Body of pancreas (tissue), 4 donors: ENCODE measurements around the gene NPY. TPM values are rescaled to one million over a fixed set of nuclear protein-coding genes. Genes with fewer than 3 reads are reported as not detected.

Experiments
- ATAC-seq: fragments of 150-250 bp; one replicate; pipeline ENCODE4 v1.9.1; 2016
- DNase-seq, 4 donors: peaks; one replicate each; pipeline ENCODE4 v3.0.0-alpha.2; 2019
- H3K27ac ChIP-seq, 4 donors: fragments of 200-600 bp; sonication (generic); 1 replicate in 3 of 4; 2 replicates in 1 of 4; pipeline versions ENCODE4 v1.5.1 to v1.6.1; 2016 to 2019; ENCODE audit warnings: mild to moderate bottlenecking in 1 of 4, mixed read lengths in 1 of 4, moderate library complexity in 1 of 4
- H3K27me3 ChIP-seq, 2 donors: fragments of 200-600 bp; sonication (generic); one replicate each; pipeline ENCODE4 v1.6.0; 2016; ENCODE audit warnings: mild to moderate bottlenecking in 1 of 2
- H3K36me3 ChIP-seq, 2 donors: fragments of 200-600 bp; sonication (generic); replicated peaks in 1 of 2; 2 replicates each; pipeline ENCODE4 v1.5.1; 2016; ENCODE audit warnings: low read depth in 2 of 2; ENCODE audit not compliant: insufficient read depth in 1 of 2
- H3K4me1 ChIP-seq: fragments of 200-600 bp; sonication (generic); one replicate; pipeline ENCODE4 v1.6.0; 2016
- H3K4me3 ChIP-seq, 2 donors: fragments of 200-600 bp; sonication (generic); 1 replicate in 1 of 2; 2 replicates in 1 of 2; pipeline ENCODE4 v1.5.1; 2016 to 2019
- H3K9me3 ChIP-seq, 3 donors: fragments of 200-600 bp; sonication (generic); 1 replicate in 2 of 3; 2 replicates in 1 of 3; pipeline ENCODE4 v1.5.1; 2016
- CTCF ChIP-seq, 7 experiments: fragments of 450-650 bp in 4 of 7; fragments of 200-600 bp in 3 of 7; sonication (generic) in 3 of 7; IDR thresholded peaks; one replicate each; pipeline ENCODE4 v1.5.1; 2016 to 2019; ENCODE audit warnings: antibody characterized with exemption in 7 of 7
- POLR2A ChIP-seq, 3 donors: fragments of 450-650 bp; IDR thresholded peaks; one replicate each; pipeline ENCODE4 v1.6.1; 2016; ENCODE audit warnings: antibody characterized with exemption in 3 of 3, mild to moderate bottlenecking in 2 of 3
- WGBS, 2 donors: methylation state at CpG; one replicate each; pipeline ENCODE4 v1.1.5; 2017; 5-methylcytosine and 5-hydroxymethylcytosine counted together
- intact Hi-C: fragments of 100-400 bp; cut with DNase I; formaldehyde crosslinking; loops from one replicate; pipeline ENCODE4 v1.15.1; 2023
- total RNA-seq, 2 donors: library from RNA; depleted of rRNA; stranded (reverse); fragments of >200 nt; gene quantifications; one replicate each; pipeline ENCODE4 v1.1.0, GENCODE V29; 2016

The NPY gene
- total RNA-seq, 2 donors from 2014 or later, result 6.3 to 8.6 TPM

DNA sequence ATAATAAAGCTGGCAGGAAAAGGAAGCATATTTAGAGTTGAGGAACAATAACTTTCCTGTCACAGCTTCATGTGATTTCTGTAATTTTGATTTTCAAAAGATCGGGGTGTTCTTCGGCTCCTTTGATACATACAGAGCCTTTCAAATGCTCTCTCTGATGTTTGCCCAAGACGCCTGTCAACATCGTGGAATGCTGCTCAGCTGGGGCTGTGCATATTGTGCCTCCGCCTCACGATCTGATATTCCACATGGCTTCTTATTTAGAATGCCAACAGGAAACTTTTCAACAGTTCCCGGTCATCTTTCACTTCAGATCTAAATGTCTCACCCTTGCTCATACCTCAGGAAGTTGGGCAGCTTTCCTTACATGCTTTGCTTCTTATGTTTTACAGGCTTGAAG, 7.3 kb downstream of the NPY start:
- ATAC-seq, result no peak

DNA sequence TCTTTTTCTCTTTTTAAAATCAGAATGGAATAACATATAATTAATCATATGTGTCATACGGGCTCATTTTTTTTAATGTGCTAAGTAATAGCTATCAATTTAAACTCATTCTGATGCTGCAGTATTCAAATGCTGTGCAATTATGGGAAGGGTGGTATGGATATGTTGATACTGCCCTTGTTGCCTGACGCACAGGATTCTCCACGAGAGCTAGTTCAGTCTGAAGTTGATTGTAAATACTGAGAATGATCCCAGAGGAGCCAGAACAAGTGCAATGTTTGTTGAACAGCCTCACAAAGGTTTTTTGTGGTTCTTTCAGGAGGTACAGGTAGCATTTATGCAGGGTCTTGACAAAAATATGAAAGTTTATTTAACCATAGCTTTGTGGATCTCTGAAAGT, 13.4 kb downstream of the NPY start:
- no peak for DNase-seq
- WGBS, 2 donors, result 53 to 64% methylated on average over 3 of the region's 3 CpGs
- ATAC-seq, result no peak
- Histone ChIP-seq H3K36me3 (no peaks in the 10 kb centered on the region), H3K9me3 (peaks cover 0 to 5% (median 0%) of the 10 kb centered on the region in 3 donors), H3K4me1 (no peaks in the 10 kb centered on the region), H3K4me3 (no peak overlapping the region), H3K27ac (no peak overlapping the region), H3K27me3 (no peaks in the 10 kb centered on the region)
- intact Hi-C loops, result no loop called here
- TF ChIP-seq CTCF (IDR thresholded peaks at IDR 0.05), result no peak
- no peak for TF ChIP-seq POLR2A (IDR thresholded peaks at IDR 0.05)

More for the DNA sequence above, 7.3 kb downstream of the NPY start:
- H3K4me3 ChIP-seq, result no peak overlapping the region
- H3K27me3 ChIP-seq, result no peaks in the 10 kb centered on the region
- no peaks in the 10 kb centered on the region for H3K36me3 ChIP-seq
- H3K9me3 ChIP-seq, result no peaks in the 10 kb centered on the region
- no peaks in the 10 kb centered on the region for H3K4me1 ChIP-seq
- TF ChIP-seq CTCF (IDR thresholded peaks at IDR 0.05), result no peak
- intact Hi-C loops, result no loop called here
- WGBS, 2 donors, result 40 to 41% methylated on average over 7 of the region's 7 CpGs
- H3K27ac ChIP-seq, result no peak overlapping the region
- DNase-seq, result no peak

GRCh38 chr7:24298696-24299095, 14.7 kb downstream of the NPY start:
- intact Hi-C loops, result no loop called here
- H3K4me1 ChIP-seq, result no peaks in the 10 kb centered on the region
- peaks cover 0 to 5% (median 0%) of the 10 kb centered on the region in 3 donors for H3K9me3 ChIP-seq
- no peaks in the 10 kb centered on the region for H3K36me3 ChIP-seq
- ATAC-seq (no peak), DNase-seq (no peak)
- TF ChIP-seq POLR2A (IDR thresholded peaks at IDR 0.05) (no peak), CTCF (IDR thresholded peaks at IDR 0.05) (no peak)
- H3K27me3 ChIP-seq, result no peaks in the 10 kb centered on the region
- H3K27ac ChIP-seq, result no peak overlapping the region
- H3K4me3 ChIP-seq, result no peak overlapping the region

DNA sequence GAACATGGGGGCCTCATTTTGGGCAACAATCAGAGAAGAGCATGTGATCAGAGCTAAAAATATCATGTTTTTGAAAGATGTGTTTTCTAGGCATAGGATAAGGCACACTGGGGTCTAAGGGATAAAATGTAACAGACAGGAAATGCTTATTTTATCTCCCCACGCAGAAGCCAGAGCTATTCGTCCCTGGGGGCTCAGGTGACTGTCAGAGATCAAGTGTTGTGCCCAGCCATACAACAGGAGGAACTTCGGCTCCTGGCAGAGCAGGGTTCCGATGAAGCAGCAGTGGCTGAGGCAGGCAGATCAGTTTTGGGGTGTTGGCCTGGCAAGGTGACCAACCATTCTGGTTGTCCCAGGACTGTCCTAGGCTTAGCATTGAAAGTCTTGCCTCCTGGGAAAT, 15.2 kb downstream of the NPY start:
- 53 to 60% methylated on average over 4 of the region's 4 CpGs for WGBS, 2 donors
- H3K4me3 ChIP-seq, result no peak overlapping the region
- peaks cover 0 to 5% (median 0%) of the 10 kb centered on the region in 3 donors for H3K9me3 ChIP-seq
- intact Hi-C loops, result no loop called here
- TF ChIP-seq POLR2A (IDR thresholded peaks at IDR 0.05) (no peak), CTCF (IDR thresholded peaks at IDR 0.05) (no peak)
- H3K4me1 ChIP-seq, result no peaks in the 10 kb centered on the region
- ATAC-seq (no peak), DNase-seq (no peak)
- no peaks in the 10 kb centered on the region for H3K36me3 ChIP-seq
- no peak overlapping the region for H3K27ac ChIP-seq
- H3K27me3 ChIP-seq, result no peaks in the 10 kb centered on the region

DNA sequence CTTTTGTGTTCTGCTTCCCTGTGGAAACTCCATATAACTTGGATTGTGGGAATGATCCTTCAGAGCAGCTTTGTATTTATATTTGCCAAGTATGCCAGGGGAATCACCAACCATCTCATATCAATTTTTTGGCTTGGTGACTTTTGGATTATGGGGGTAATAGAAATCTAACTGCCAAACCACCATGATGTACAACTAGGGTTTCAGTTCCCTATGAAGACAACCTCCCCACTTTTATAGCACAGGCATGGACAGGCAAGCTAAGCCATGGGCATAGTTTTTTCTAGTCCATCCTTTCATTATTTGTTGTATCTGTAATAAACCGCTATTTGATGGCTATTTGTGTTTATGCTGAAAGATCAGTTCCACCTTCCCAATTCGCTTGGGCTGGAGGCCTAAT, 17.7 kb downstream of the NPY start:
- DNase-seq, result no peak
- no peak for ATAC-seq
- 80 to 84% methylated on average over 2 of the region's 2 CpGs for WGBS, 2 donors
- Histone ChIP-seq H3K4me3 (no peak overlapping the region), H3K9me3 (peaks cover 0 to 5% (median 0%) of the 10 kb centered on the region in 3 donors), H3K27ac (no peak overlapping the region), H3K27me3 (no peaks in the 10 kb centered on the region), H3K36me3 (no peaks in the 10 kb centered on the region), H3K4me1 (no peaks in the 10 kb centered on the region)
- intact Hi-C loops, result no loop called here
- no peak for TF ChIP-seq POLR2A (IDR thresholded peaks at IDR 0.05)
- TF ChIP-seq CTCF (IDR thresholded peaks at IDR 0.05), result no peak
